ENCODE results near the gene NFU1.

DNA sequence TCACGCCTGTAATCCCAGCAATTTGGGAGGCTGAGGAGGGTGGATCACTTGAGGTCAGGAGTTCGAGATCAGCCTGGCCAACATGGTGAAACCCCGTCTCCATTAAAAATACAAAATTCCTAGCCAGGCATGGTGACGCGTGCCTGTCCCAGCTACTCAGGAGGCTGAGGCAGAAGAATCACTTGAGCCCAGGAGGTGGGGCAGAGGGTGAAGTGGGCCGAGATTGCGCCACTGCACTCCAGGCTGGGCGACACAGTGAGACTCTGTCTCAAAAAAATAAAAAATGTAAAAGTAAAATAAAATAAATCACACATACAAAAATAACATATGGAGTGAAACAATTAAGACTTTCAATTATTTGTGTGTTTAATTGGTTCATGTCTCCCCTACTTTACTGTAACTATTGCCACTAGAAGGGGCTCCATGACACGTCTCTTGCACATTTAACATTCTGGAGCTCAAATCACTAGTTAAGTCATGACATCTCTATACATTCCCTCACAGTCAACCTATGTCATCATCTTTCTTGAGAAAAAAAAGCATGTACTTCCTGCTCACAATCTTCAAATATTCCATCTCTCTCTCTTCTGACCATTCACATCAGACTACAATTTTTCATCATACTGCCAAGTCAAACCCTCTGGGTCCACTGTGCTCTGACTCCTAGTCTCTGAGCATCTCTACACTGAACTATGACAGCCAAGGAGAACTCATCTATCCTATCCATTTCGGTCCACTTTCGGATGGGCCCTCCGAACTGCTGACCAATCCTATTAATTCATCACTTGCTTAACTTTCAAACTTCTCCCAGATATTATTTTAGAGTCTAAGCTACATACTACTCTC, 56.9 kb downstream of the NFU1 start:
- TF ChIP-seq, protein P1, sequence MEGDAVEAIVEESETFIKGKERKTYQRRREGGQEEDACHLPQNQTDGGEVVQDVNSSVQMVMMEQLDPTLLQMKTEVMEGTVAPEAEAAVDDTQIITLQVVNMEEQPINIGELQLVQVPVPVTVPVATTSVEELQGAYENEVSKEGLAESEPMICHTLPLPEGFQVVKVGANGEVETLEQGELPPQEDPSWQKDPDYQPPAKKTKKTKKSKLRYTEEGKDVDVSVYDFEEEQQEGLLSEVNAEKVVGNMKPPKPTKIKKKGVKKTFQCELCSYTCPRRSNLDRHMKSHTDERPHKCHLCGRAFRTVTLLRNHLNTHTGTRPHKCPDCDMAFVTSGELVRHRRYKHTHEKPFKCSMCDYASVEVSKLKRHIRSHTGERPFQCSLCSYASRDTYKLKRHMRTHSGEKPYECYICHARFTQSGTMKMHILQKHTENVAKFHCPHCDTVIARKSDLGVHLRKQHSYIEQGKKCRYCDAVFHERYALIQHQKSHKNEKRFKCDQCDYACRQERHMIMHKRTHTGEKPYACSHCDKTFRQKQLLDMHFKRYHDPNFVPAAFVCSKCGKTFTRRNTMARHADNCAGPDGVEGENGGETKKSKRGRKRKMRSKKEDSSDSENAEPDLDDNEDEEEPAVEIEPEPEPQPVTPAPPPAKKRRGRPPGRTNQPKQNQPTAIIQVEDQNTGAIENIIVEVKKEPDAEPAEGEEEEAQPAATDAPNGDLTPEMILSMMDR (IDR thresholded peaks at IDR 0.05; ENCODE audit: low read depth, low read length), result no peak
- TF ChIP-seq EZH2phosphoT487 (IDR thresholded peaks at IDR 0.05; ENCODE audit: low read depth), result no peak

Measured in OCI-LY3 (cell line).